Omental fat pad (tissue), 4 donors: ENCODE measurements around the gene NEMP1. TPM values are rescaled to one million over a fixed set of nuclear protein-coding genes. Genes with fewer than 3 reads are reported as not detected.
A peak's percentile ranks its signal among the peaks of the same experiment; 100 is the strongest.

Experiments used
- ATAC-seq: fragments of 150-250 bp; one replicate; pipeline ENCODE4 v1.9.1; 2016; ENCODE audit warnings: mild to moderate bottlenecking, moderate library complexity; ENCODE audit not compliant: low FRiP score
- DNase-seq: peaks from one replicate; pipeline ENCODE4 v3.0.0-alpha.2; 2019; ENCODE audit warnings: low spot score
- total RNA-seq, 4 donors: library from RNA; depleted of rRNA; stranded (reverse); fragments of >200 nt; gene quantifications; one replicate each; pipeline ENCODE4 v1.1.0, GENCODE V29; 2016
- TF ChIP-seq, protein P1 (sequence below), 3 donors: fragments of 450-650 bp; IDR thresholded peaks; one replicate each; pipeline ENCODE4 v1.5.1; 2016 to 2017; ENCODE audit warnings: antibody characterized with exemption in 3 of 3, mild to moderate bottlenecking in 3 of 3, moderate library complexity in 2 of 3

The NEMP1 gene
- total RNA-seq, 4 donors from 2014 or later, result 4.6 to 9.8 (median 5.9) TPM

DNA sequence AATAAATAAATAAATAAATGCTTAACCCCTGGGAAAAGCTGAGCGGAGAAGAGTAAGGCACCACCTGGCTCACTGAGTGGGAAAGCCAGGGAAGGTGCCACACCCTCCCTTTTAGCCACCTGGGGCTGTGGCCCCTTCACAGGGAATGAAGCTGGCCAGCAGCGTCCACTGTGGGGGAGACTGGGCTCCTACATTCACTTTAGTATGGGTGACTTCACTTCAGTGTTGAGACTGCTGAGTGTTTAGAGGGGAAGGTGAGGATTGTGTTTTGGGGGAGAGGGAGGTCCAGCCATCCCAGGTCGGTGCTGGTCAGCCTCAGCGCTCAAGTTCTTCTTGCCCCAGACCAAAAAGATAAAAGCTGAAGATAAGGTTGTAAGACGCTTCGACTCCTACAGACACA, 11.9 kb upstream of the NEMP1 start:
- ATAC-seq (no peak), DNase-seq (no peak)
- TF ChIP-seq, protein P1, sequence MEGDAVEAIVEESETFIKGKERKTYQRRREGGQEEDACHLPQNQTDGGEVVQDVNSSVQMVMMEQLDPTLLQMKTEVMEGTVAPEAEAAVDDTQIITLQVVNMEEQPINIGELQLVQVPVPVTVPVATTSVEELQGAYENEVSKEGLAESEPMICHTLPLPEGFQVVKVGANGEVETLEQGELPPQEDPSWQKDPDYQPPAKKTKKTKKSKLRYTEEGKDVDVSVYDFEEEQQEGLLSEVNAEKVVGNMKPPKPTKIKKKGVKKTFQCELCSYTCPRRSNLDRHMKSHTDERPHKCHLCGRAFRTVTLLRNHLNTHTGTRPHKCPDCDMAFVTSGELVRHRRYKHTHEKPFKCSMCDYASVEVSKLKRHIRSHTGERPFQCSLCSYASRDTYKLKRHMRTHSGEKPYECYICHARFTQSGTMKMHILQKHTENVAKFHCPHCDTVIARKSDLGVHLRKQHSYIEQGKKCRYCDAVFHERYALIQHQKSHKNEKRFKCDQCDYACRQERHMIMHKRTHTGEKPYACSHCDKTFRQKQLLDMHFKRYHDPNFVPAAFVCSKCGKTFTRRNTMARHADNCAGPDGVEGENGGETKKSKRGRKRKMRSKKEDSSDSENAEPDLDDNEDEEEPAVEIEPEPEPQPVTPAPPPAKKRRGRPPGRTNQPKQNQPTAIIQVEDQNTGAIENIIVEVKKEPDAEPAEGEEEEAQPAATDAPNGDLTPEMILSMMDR (IDR thresholded peaks at IDR 0.05), result no peak

DNA sequence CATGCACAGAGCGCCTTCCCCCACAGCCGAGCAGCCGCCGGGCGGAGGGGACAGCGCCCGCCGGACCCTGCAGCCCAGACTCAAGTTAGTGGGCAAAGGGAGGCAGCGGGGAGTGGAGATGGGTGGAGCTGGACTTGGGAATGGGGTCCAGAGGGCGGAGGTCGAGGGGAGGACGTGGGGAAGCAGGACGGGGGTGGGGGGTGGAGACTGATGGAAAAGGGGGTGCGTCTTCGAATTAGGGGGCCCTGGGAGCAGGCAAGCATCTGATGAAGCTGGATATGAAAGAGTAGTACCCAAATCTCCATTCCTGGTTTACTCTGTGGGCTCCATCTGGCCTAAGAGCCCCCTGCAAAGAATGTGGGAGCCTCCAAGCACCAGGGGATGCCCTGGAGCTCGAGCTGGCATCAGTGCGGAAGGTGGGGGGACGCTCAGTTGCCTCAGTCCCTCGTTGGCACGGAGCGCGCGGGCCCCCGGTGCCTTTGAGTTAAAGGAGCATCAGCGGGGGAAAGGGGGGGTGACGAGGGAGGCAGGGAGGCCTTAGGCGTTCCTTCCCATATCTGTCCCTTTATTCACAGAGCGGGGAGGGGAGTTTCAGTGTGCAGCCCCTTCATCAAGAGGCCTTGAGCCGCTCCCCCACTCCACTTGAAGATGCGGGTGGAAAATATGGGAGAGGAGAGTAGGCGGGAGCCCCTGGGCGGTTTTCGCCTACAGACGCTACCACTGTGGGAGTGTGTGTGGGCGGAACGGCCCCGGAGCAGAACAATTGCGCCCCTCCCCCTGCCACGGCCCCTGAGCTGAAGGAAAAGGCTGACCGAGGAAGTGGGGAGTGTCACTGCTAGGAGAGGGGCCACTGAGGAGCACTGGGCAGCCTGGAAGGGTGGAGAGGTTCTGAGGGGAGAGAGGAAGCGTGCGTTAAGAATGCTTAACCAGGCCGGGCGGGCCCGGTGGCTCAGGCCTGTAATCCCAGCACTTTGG, 11.0 kb upstream of the NEMP1 start:
- TF ChIP-seq, protein P1 (IDR thresholded peaks at IDR 0.05), result no peak
- ATAC-seq (no peak), DNase-seq (no peak)

DNA sequence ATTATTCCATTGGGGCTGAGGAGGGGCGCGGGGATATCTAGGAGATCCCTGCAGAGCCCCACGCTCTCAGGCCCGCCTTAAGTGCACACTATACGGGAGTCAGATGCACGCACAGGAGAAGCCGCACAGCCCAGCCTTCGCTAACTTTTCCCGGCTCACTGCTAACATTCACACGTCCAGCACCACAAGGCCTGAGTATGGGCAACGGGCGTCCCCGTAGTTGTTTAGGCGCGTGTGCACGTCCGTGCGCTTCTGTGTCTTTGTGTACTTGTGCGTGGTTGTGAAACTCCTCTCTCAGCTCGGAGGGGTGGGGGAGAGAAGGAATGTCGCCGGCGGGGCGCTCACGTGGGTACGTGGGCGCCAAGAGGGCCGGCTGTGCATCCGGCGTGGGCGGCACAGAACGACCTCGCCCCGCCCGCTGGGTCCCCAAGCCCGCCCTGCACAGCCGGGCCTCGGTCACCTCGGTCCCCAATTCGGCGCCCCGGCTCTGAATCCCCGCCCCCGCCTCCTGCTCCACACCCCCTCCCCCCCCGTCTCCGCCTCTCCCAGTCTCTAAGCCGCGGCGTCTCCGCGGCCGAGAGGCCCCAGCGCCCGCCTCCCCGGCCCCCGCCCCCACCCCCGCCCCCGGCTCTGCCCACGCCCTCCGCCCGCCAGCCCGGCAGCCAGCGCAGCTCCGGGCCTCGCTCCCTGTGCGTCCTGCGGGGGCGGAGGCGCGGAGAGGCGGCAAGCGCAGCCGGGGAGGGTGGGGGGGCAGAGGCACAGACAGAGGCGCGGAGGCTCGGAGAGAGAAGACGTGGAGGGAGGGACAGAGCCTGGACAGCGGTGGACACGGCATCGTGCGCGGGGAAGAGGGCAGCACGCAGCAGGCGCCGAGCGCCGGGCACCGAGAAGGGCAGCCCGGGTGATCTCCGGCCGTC, 10.0 kb upstream of the NEMP1 start, which contains the start of gene NAB2:
TSS of gene NAB2 (plus strand) at position 761 of the 917 bp plus-strand sequence. CDS start 158 bp downstream, outside the sequence.
- ATAC-seq (peak; percentile 37), DNase-seq (peak; percentile 72)
- TF ChIP-seq, protein P1 (IDR thresholded peaks at IDR 0.05), result no peak

DNA sequence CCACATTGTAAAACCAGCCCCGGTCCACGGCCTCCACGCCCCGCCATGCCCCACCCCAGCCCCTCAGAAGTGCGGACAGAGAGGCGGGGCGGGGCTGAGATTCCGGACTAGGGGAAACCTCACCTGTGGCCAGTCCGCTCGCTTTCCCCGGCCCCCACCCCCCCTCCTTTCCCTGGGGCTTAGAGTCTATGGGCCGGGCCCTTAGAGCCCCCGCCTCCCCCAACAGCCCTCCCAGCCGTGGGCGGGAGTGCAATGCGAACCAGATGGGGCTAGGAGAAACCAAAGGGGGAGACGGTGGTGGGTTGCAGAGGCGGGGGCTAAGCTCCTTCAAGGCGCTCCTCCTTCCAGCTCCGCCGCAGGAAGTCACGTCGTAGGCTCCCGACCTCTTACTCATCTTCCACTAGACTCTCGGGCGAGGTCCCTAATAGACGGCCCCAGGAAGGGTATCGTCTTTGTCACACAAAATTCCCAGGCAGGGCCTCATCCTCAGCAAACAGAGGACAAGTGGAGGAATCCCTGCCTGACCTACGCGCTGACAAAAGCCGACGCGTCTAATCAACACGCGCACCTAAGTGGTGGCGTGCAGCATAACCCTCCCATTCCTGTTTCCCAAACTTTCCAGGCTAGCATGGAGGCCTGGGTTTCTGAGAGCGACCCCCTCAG, 9.2 kb upstream of the NEMP1 start:
- TF ChIP-seq, protein P1 (IDR thresholded peaks at IDR 0.05), result no peak
- DNase-seq (peak; percentile 73), ATAC-seq (peak; percentile 60)

DNA sequence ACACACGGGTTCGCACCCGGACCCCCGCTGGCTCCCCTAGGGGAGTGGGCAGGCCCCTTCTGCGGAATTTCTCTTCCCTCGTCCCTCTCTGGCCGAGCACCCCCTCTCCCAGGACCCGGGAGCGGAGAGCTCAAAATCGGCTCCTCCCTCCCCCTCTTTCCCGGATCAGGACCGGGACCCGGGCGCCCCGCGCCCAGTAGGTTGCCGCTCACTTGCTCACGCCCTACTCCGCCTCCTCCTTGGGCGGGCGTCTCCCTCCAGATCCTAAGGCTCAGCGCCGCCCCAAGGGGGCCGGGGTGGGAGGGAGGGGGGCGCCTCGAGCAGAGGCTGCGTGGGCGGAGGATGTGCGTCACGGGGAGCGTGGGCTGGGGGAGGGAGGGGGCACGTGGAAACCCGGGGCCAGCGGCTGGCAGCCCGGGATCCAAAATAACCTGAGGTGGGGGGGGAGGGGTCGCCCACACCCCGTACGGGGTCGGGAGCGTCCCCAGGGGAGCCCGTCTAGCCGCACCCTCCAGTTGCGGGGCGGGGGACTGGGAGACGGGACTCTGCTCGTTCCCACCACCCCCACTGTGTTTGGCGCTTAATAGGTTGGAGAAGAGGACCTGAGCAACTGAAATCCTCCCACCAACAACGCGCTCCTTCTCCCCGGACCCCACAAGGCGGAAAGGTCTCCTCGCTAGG, 8.6 kb upstream of the NEMP1 start:
- TF ChIP-seq, protein P1 (IDR thresholded peaks at IDR 0.05), result no peak

DNA sequence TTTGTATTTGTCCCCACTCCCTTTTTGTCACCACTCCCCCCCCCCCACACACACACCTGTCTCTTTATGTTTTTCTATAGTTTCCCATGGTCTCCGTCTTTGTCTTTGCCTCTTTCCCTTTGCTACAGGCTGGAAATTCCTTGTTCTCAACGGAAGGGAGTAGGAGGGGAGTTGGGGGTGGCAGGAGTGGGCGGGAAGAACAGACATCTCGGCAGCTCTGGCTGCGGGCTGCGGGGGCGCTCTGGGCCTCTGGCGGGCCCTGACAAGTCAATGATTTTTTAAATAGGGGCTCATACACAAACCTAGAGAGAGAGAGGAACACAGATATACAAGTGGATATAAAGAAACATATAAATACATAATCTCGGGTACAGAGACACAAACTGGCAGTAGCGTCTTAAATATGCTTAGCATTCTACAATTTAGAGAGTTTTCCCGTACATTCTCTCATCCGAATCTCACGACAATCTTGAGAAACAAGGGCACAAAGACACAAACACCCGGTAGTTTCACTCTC, 8.0 kb upstream of the NEMP1 start:
- ATAC-seq (no peak), DNase-seq (no peak)
- TF ChIP-seq, protein P1 (IDR thresholded peaks at IDR 0.05), result no peak

More for the DNA sequence above, 8.6 kb upstream of the NEMP1 start:
- peak; percentile 86 for DNase-seq
- peak; percentile 69 for ATAC-seq
